HepG2 (cell line): ENCODE measurements around the gene RABGAP1. TPM values are rescaled to one million over a fixed set of nuclear protein-coding genes. Genes with fewer than 3 reads are reported as not detected.

Experiments
- CAMTA2 ChIP-seq: sonication (generic); formaldehyde crosslinking; IDR thresholded peaks from 2 replicates; pipeline ENCODE4 v1.4.0; 2020; ENCODE audit warnings: mild to moderate bottlenecking, missing genetic modification reagents, borderline replicate concordance
- FOSL2 ChIP-seq: sonication (generic); formaldehyde crosslinking; IDR thresholded peaks from 2 replicates; pipeline ENCODE4 v1.4.0; 2020; ENCODE audit warnings: missing genetic modification reagents
- GATA4 ChIP-seq: sonication (generic); IDR thresholded peaks from 2 replicates; pipeline ENCODE4 v1.6.1; 2016; ENCODE audit warnings: antibody characterized with exemption, low read depth, borderline replicate concordance
- GATAD2A ChIP-seq: IDR thresholded peaks from 2 replicates; pipeline ENCODE4 v1.6.1; 2016
- HCFC1 ChIP-seq: fragments of 150-350 bp; IDR thresholded peaks from 2 replicates; pipeline ENCODE4 v1.6.1; 2014; ENCODE audit warnings: low read depth, low read length
- LBX2 ChIP-seq: sonication (generic); formaldehyde crosslinking; IDR thresholded peaks from 2 replicates; pipeline ENCODE4 v1.5.0; 2020; ENCODE audit warnings: missing genetic modification reagents, mild to moderate bottlenecking, borderline replicate concordance
- MTA1 ChIP-seq: sonication (generic); formaldehyde crosslinking; IDR thresholded peaks from 2 replicates; pipeline ENCODE4 v1.4.0; 2020; ENCODE audit warnings: missing genetic modification reagents, mild to moderate bottlenecking, borderline replicate concordance
- PAWR ChIP-seq: sonication (generic); formaldehyde crosslinking; IDR thresholded peaks from 2 replicates; pipeline ENCODE4 v1.4.0; 2020; ENCODE audit warnings: missing genetic modification reagents, mild to moderate bottlenecking, borderline replicate concordance
- PBX2 ChIP-seq: IDR thresholded peaks from 2 replicates; pipeline ENCODE4 v1.6.1; 2016; ENCODE audit warnings: control low read depth
- SETDB1 ChIP-seq: sonication (generic); formaldehyde crosslinking; IDR thresholded peaks from 2 replicates; pipeline ENCODE4 v1.5.1; 2020; ENCODE audit warnings: missing genetic modification reagents, mild to moderate bottlenecking, borderline replicate concordance
- SP140L ChIP-seq: sonication (generic); formaldehyde crosslinking; IDR thresholded peaks from 2 replicates; pipeline ENCODE4 v1.4.0; 2020; ENCODE audit warnings: missing genetic modification reagents, borderline replicate concordance
- TBX3 ChIP-seq: fragments of 450-650 bp; IDR thresholded peaks from 2 replicates; pipeline ENCODE4 v1.6.1; 2017; ENCODE audit warnings: antibody characterized with exemption, mild to moderate bottlenecking, inconsistent platforms, borderline replicate concordance
- ZBTB7B ChIP-seq: sonication (generic); formaldehyde crosslinking; IDR thresholded peaks from 2 replicates; pipeline ENCODE4 v1.4.0; 2020; ENCODE audit warnings: missing genetic modification reagents
- ZMAT5 ChIP-seq: sonication (generic); formaldehyde crosslinking; IDR thresholded peaks from 2 replicates; pipeline ENCODE4 v1.5.0; 2020; ENCODE audit warnings: mild to moderate bottlenecking, low read depth, missing genetic modification reagents, borderline replicate concordance
- ZNF10 ChIP-seq: sonication (generic); formaldehyde crosslinking; IDR thresholded peaks from 2 replicates; pipeline ENCODE4 v1.4.0; 2020; ENCODE audit warnings: mild to moderate bottlenecking, low read depth, missing genetic modification reagents, borderline replicate concordance
- ZNF124 ChIP-seq: sonication (generic); formaldehyde crosslinking; IDR thresholded peaks from 2 replicates; pipeline ENCODE4 v1.4.0; 2020; ENCODE audit warnings: missing genetic modification reagents
- ZNF280B ChIP-seq: sonication (generic); formaldehyde crosslinking; IDR thresholded peaks from 2 replicates; pipeline ENCODE4 v1.5.0; 2020; ENCODE audit warnings: missing genetic modification reagents, mild to moderate bottlenecking, borderline replicate concordance
- ZNF296 ChIP-seq: sonication (generic); formaldehyde crosslinking; conservative IDR thresholded peaks from 2 replicates; pipeline ENCODE4 v1.5.0; 2020; ENCODE audit warnings: mild to moderate bottlenecking, missing genetic modification reagents
- ZNF331 ChIP-seq: sonication (generic); formaldehyde crosslinking; IDR thresholded peaks from 2 replicates; pipeline ENCODE4 v1.4.0; 2020; ENCODE audit warnings: missing genetic modification reagents
- ZNF350 ChIP-seq: sonication (generic); formaldehyde crosslinking; IDR thresholded peaks from 2 replicates; pipeline ENCODE4 v1.4.0; 2020; ENCODE audit warnings: mild to moderate bottlenecking, low read depth, missing genetic modification reagents, borderline replicate concordance
- ZNF549 ChIP-seq: sonication (generic); formaldehyde crosslinking; IDR thresholded peaks from 2 replicates; pipeline ENCODE4 v1.5.0; 2020; ENCODE audit warnings: missing genetic modification reagents
- ZNF567 ChIP-seq: sonication (generic); formaldehyde crosslinking; IDR thresholded peaks from 2 replicates; pipeline ENCODE4 v1.8.1; 2023; ENCODE audit warnings: mild to moderate bottlenecking, missing genetic modification reagents, borderline replicate concordance
- ZNF569 ChIP-seq: sonication (generic); formaldehyde crosslinking; IDR thresholded peaks from 2 replicates; pipeline ENCODE4 v1.5.0; 2020; ENCODE audit warnings: mild to moderate bottlenecking, missing genetic modification reagents, moderate library complexity, borderline replicate concordance
- ZNF678 ChIP-seq: sonication (generic); formaldehyde crosslinking; IDR thresholded peaks from 2 replicates; pipeline ENCODE4 v1.4.0; 2020; ENCODE audit warnings: mild to moderate bottlenecking, missing genetic modification reagents
- ZNF691 ChIP-seq: sonication (generic); formaldehyde crosslinking; IDR thresholded peaks from 2 replicates; pipeline ENCODE4 v1.4.0; 2020; ENCODE audit warnings: missing genetic modification reagents, low read depth, mild to moderate bottlenecking, borderline replicate concordance
- ZNF746 ChIP-seq: sonication (generic); formaldehyde crosslinking; IDR thresholded peaks from 2 replicates; pipeline ENCODE4 v1.8.0; 2022; ENCODE audit warnings: mild to moderate bottlenecking, missing genetic modification reagents
- ZNF766 ChIP-seq: sonication (generic); formaldehyde crosslinking; IDR thresholded peaks from 2 replicates; pipeline ENCODE4 v1.5.0; 2020; ENCODE audit warnings: missing genetic modification reagents, borderline replicate concordance
- ZSCAN30 ChIP-seq: sonication (generic); formaldehyde crosslinking; IDR thresholded peaks from 2 replicates; pipeline ENCODE4 v1.5.0; 2020; ENCODE audit warnings: mild to moderate bottlenecking, missing genetic modification reagents
- polyA plus RNA-seq, 8 experiments: library from polyadenylated mRNA; depleted of rRNA in 3 of 8; stranded (reverse) in 7 of 8; unstranded in 1 of 8; fragments of >200 nt; fragmentation: Illumina TruSeq in 4 of 8; extraction: Trizol in 4 of 8; gene quantifications; 2 replicates each; pipeline versions ENCODE4 v1.2.1 to v1.2.3, GENCODE V29; 2011 to 2016; ENCODE audit warnings: low read depth in 4 of 8, missing spikeins in 1 of 8, mixed read lengths in 1 of 8; ENCODE audit not compliant: insufficient read depth in 1 of 8
- total RNA-seq, 5 experiments: library from RNA; depleted of rRNA; stranded (reverse); fragments of >200 nt; fragmentation: Illumina TruSeq; extraction: Trizol; gene quantifications; 2 replicates each; pipeline ENCODE4 v1.2.3, GENCODE V29; 2016; ENCODE audit warnings: low read depth in 1 of 5

Gene RABGAP1
- total and polyA plus RNA-seq, 2 of the 13 experiments (the other 11 are each of a cell fraction or from before 2014, with no cell fraction given), result 19.1 to 19.3 TPM

GRCh38 chr9:122936464-122936863 is 4.4 kb upstream of the RABGAP1 start (continued):
- TF ChIP-seq PBX2 (CRISPR knock-in tag), result no peak
- peak; percentile 59; the same call in 1 of the 2 replicates for TF ChIP-seq TBX3
- 0 out of 2 replicates have a peak, but pooled peaks have one; percentile 31 for TF ChIP-seq MTA1
- TF ChIP-seq FOSL2, result peak; percentile 52
- no peak for TF ChIP-seq ZNF280B
- TF ChIP-seq ZNF567 (CRISPR knock-in tag), result no peak
- TF ChIP-seq ZNF10 (CRISPR knock-in tag), result no peak
- no peak for TF ChIP-seq HCFC1
- 0 out of 2 replicates have a peak, but pooled peaks have one; percentile 50 for TF ChIP-seq ZNF124 (CRISPR knock-in tag)
- no peak for TF ChIP-seq ZNF746 (CRISPR knock-in tag)
- no peak for TF ChIP-seq ZNF350
- no peak for TF ChIP-seq SP140L
- peak; percentile 83; the same call in 1 of the 2 replicates for TF ChIP-seq ZNF331 (CRISPR knock-in tag)
- peak; percentile 95 for TF ChIP-seq ZBTB7B (CRISPR knock-in tag)
- TF ChIP-seq ZNF569 (CRISPR knock-in tag), result 0 out of 2 replicates have a peak, but pooled peaks have one; percentile 44
- TF ChIP-seq ZNF766 (CRISPR knock-in tag), result no peak
- no peak for TF ChIP-seq CAMTA2 (CRISPR knock-in tag)
- no peak for TF ChIP-seq SETDB1 (CRISPR knock-in tag)
- 0 out of 2 replicates have a peak, but pooled peaks have one; percentile 41 for TF ChIP-seq ZNF691 (CRISPR knock-in tag)
- no peak for TF ChIP-seq ZSCAN30
- no peak for TF ChIP-seq PAWR (CRISPR knock-in tag)
- no peak for TF ChIP-seq ZNF296 (CRISPR knock-in tag)
- no peak for TF ChIP-seq ZNF549 (CRISPR knock-in tag)
- TF ChIP-seq ZNF678 (CRISPR knock-in tag), result no peak
- no peak for TF ChIP-seq LBX2 (CRISPR knock-in tag)
- TF ChIP-seq ZMAT5, result no peak
- no peak for TF ChIP-seq GATA4
- peak; percentile 90 for TF ChIP-seq GATAD2A (CRISPR knock-in tag)
